Endothelial cell (in vitro differentiated cells): Measurements from ENCODE around the gene C16orf92. TPM values are rescaled to one million over a fixed set of nuclear protein-coding genes. Genes with fewer than 3 reads are reported as not detected.

Experiments
- DNase-seq: peaks from one replicate; pipeline ENCODE4 v3.0.0; 2021; ENCODE audit warnings: low spot score
- H3K27ac Mint-ChIP-seq: one replicate; pipeline ENCODE4 v1.8.0; 2021; ENCODE audit warnings: mixed read lengths, inconsistent platforms; ENCODE audit not compliant: unreplicated experiment
- H3K27me3 Mint-ChIP-seq: one replicate; pipeline ENCODE4 v1.8.0; 2021; ENCODE audit warnings: mild to moderate bottlenecking, moderate library complexity, mixed read lengths, inconsistent platforms; ENCODE audit not compliant: unreplicated experiment
- H3K36me3 Mint-ChIP-seq: one replicate; pipeline ENCODE4 v1.8.0; 2021; ENCODE audit warnings: mild to moderate bottlenecking, low read depth, mixed read lengths, inconsistent platforms; ENCODE audit not compliant: unreplicated experiment
- H3K4me1 Mint-ChIP-seq: one replicate; pipeline ENCODE4 v1.8.0; 2021; ENCODE audit warnings: mild to moderate bottlenecking, mixed read lengths, inconsistent platforms; ENCODE audit not compliant: unreplicated experiment
- H3K4me3 Mint-ChIP-seq: one replicate; pipeline ENCODE4 v1.8.0; 2021; ENCODE audit warnings: mild to moderate bottlenecking, mixed read lengths, inconsistent platforms; ENCODE audit not compliant: unreplicated experiment
- H3K9me3 Mint-ChIP-seq: one replicate; pipeline ENCODE4 v1.8.0; 2021; ENCODE audit warnings: mixed read lengths, inconsistent platforms; ENCODE audit not compliant: unreplicated experiment
- CTCF ChIP-seq: fragments of 200-600 bp; sonication (generic); IDR thresholded peaks from one replicate; pipeline ENCODE4 v1.5.0; 2021; ENCODE audit warnings: antibody characterized with exemption; ENCODE audit not compliant: unreplicated experiment
- total RNA-seq: library from RNA; stranded (reverse); fragmentation: NEBNext Ultra II Directional; extraction: Animal tissue kit (Norgen Biotek cat#: 25700); gene quantifications from one replicate; pipeline ENCODE4 v1.2.1, GENCODE V29; 2021; ENCODE audit not compliant: unreplicated experiment

C16orf92 gene
- total RNA-seq, 1 donor from 2014 or later = not detected

GRCh38 chr16:30068333-30068732 lies 45.3 kb downstream of the C16orf92 start:
- peaks cover 14% of the 10 kb centered on the region for H3K4me1 Mint-ChIP-seq
- H3K4me3 Mint-ChIP-seq = peak overlapping the region; percentile 56
- no peak for TF ChIP-seq CTCF
- peak overlapping the region; percentile 64 for H3K27ac Mint-ChIP-seq
- H3K36me3 Mint-ChIP-seq = peaks cover 31% of the 10 kb centered on the region
- no peaks in the 10 kb centered on the region for H3K9me3 Mint-ChIP-seq
- no peak for DNase-seq
- H3K27me3 Mint-ChIP-seq = peaks cover 10% of the 10 kb centered on the region

GRCh38 chr16:30068750-30069610 lies 46.0 kb downstream of the C16orf92 start:
- peak; percentile 59 for DNase-seq
- Mint-ChIP-seq H3K27ac (no peak overlapping the region), H3K27me3 (peaks cover 10% of the 10 kb centered on the region), H3K9me3 (no peaks in the 10 kb centered on the region), H3K4me1 (peaks cover 14% of the 10 kb centered on the region), H3K4me3 (peak overlapping the region; percentile 69), H3K36me3 (peaks cover 31% of the 10 kb centered on the region)
- peak; percentile 71 for TF ChIP-seq CTCF

- H3K4me3 Mint-ChIP-seq = peak overlapping the region; percentile 69
These were observed 46.8 kb downstream of the C16orf92 start for GRCh38 chr16:30069611-30070462.

GRCh38 chr16:30070490-30070889 lies 47.5 kb downstream of the C16orf92 start:
- Mint-ChIP-seq H3K27ac (no peak overlapping the region), H3K36me3 (peaks cover 35% of the 10 kb centered on the region), H3K4me3 (no peak overlapping the region), H3K27me3 (peaks cover 16% of the 10 kb centered on the region), H3K4me1 (peaks cover 15% of the 10 kb centered on the region), H3K9me3 (no peaks in the 10 kb centered on the region)
- TF ChIP-seq CTCF = no peak
- DNase-seq = no peak

More at GRCh38 chr16:30069611-30070462, 46.8 kb downstream of the C16orf92 start:
- TF ChIP-seq CTCF = no peak
- Mint-ChIP-seq H3K27ac (no peak overlapping the region), H3K9me3 (no peaks in the 10 kb centered on the region), H3K36me3 (peaks cover 32% of the 10 kb centered on the region), H3K4me1 (peaks cover 12% of the 10 kb centered on the region), H3K27me3 (peaks cover 11% of the 10 kb centered on the region)
- no peak for DNase-seq

Other genes starting within 250 kb of the C16orf92 start
- not detected for gene ZG16, start 244.9 kb upstream of the C16orf92 start, total RNA-seq
- 40.7 TPM for gene KIF22, start 232.4 kb upstream of the C16orf92 start, total RNA-seq
- 407 TPM for gene MAZ, start 216.7 kb upstream of the C16orf92 start, total RNA-seq
- 15.0 TPM for gene PRRT2, start 211.0 kb upstream of the C16orf92 start, total RNA-seq
- 38.6 TPM for gene PAGR1, start 207.0 kb upstream of the C16orf92 start, total RNA-seq
- gene MVP, start 202.7 kb upstream of the C16orf92 start, total RNA-seq = 2.0 TPM
- 85.0 TPM for gene CDIPT, start 160.0 kb upstream of the C16orf92 start, total RNA-seq
- gene SEZ6L2, start 123.6 kb upstream of the C16orf92 start, total RNA-seq = 34.2 TPM
- 3.0 TPM for gene ASPHD1, start 122.7 kb upstream of the C16orf92 start, total RNA-seq
- 25.8 TPM for gene KCTD13, start 97.0 kb upstream of the C16orf92 start, total RNA-seq
- gene TMEM219, start 61.1 kb upstream of the C16orf92 start, total RNA-seq = 217 TPM
- gene TAOK2, start 49.3 kb upstream of the C16orf92 start, total RNA-seq = 178 TPM
- 5.2 TPM for gene HIRIP3, start 27.6 kb upstream of the C16orf92 start, total RNA-seq
- gene INO80E, start 27.0 kb upstream of the C16orf92 start, total RNA-seq = 94.4 TPM
- gene DOC2A, start 12.2 kb upstream of the C16orf92 start, total RNA-seq = 7.4 TPM
- gene TLCD3B, start 8.1 kb downstream of the C16orf92 start, total RNA-seq = 1.4 TPM
- gene ALDOA, start 42.6 kb downstream of the C16orf92 start, total RNA-seq = 551 TPM
- gene PPP4C, start 52.8 kb downstream of the C16orf92 start, total RNA-seq = 191 TPM
- gene TBX6, start 68.7 kb downstream of the C16orf92 start, total RNA-seq = 2.6 TPM
- gene YPEL3, start 73.0 kb downstream of the C16orf92 start, total RNA-seq = 45.9 TPM
- gene GDPD3, start 90.3 kb downstream of the C16orf92 start, total RNA-seq = 9.3 TPM
- 125 TPM for gene MAPK3, start 100.0 kb downstream of the C16orf92 start, total RNA-seq
- gene CORO1A, start 160.4 kb downstream of the C16orf92 start, total RNA-seq = 24.9 TPM
- gene BOLA2B, start 170.5 kb downstream of the C16orf92 start, total RNA-seq = 70.6 TPM
- gene SLX1A, start 170.7 kb downstream of the C16orf92 start, total RNA-seq = 61.0 TPM
- gene SULT1A3, start 176.1 kb downstream of the C16orf92 start, total RNA-seq = 17.9 TPM
- 10.7 TPM for gene NPIPB13, start 225.3 kb downstream of the C16orf92 start, total RNA-seq